Measurements from ENCODE around the gene ARHGEF6. TPM values are rescaled to one million over a fixed set of nuclear protein-coding genes. Genes with fewer than 3 reads are reported as not detected.

Gene ARHGEF6
- total RNA-seq, 4 donors from 2014 or later = 0.61 to 10.5 (median 2.9) TPM

- WGBS, 2 donors = 43 to 61% methylated on average over 2 of the region's 2 CpGs
- Histone ChIP-seq H3K27me3 (no peaks in the 10 kb centered on the region), H3K9me3 (no peaks in the 10 kb centered on the region), H3K36me3 (no peaks in the 10 kb centered on the region), H3K4me3 (no peak overlapping the region), H3K4me1 (no peaks in the 10 kb centered on the region), H3K27ac (no peak overlapping the region)
- peak in 1 of 4 donors; percentile 5 for TF ChIP-seq POLR2A (IDR thresholded peaks at IDR 0.05)
- no peak for TF ChIP-seq CTCF (IDR thresholded peaks at IDR 0.05)
- DNase-seq = no peak
- intact Hi-C loops (cut with DNase I) = no loop called here
These were observed 20.8 kb downstream of the ARHGEF6 start for GRCh38 chrX:136759968-136760367.

- DNase-seq = no peak
- TF ChIP-seq POLR2A (IDR thresholded peaks at IDR 0.05) = no peak
- no peak for TF ChIP-seq CTCF (IDR thresholded peaks at IDR 0.05)
These were observed 25.3 kb downstream of the ARHGEF6 start for GRCh38 chrX:136755411-136755810.

GRCh38 chrX:136754651-136755050, 26.1 kb downstream of the ARHGEF6 start:
- Histone ChIP-seq H3K4me1 (peaks cover 0 to 5% (median 2%) of the 10 kb centered on the region in 3 donors), H3K27ac (no peak overlapping the region), H3K36me3 (no peaks in the 10 kb centered on the region), H3K9me3 (no peaks in the 10 kb centered on the region), H3K4me3 (no peak overlapping the region), H3K27me3 (no peaks in the 10 kb centered on the region)
- no peak for DNase-seq
- TF ChIP-seq CTCF (IDR thresholded peaks at IDR 0.05) (no peak), POLR2A (IDR thresholded peaks at IDR 0.05) (no peak)
- intact Hi-C loops (cut with DNase I) = no loop called here
- 84 to 88% methylated on average over 1 to 3 of the region's 3 CpGs for WGBS, 2 donors

More at GRCh38 chrX:136755411-136755810, 25.3 kb downstream of the ARHGEF6 start:
- peaks cover 0 to 5% (median 2%) of the 10 kb centered on the region in 3 donors for H3K4me1 ChIP-seq
- intact Hi-C loops (cut with DNase I) = no loop called here
- H3K27ac ChIP-seq = no peak overlapping the region
- 64 to 100% methylated on average over 1 to 2 of the region's 2 CpGs for WGBS, 2 donors
- H3K4me3 ChIP-seq = no peak overlapping the region
- no peaks in the 10 kb centered on the region for H3K27me3 ChIP-seq
- H3K9me3 ChIP-seq = no peaks in the 10 kb centered on the region
- H3K36me3 ChIP-seq = no peaks in the 10 kb centered on the region

DNA sequence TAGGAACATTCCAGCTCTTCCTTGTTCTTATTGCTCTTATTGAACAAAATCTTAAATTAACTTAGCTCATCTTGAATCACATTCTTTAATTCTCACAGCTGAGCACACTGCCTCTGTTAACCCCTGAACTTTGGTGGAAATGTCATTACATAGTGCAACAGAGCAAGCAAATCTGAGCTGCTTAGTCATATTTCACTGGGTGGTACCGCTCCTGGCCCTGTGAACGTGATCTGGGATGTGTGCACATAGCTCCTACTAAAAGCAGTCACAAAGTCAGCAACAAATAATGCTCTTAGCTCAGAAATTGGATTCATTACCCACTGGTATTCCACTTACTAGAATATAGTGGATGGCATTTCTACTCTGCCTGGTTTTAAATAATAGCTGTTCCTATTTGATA, 27.9 kb downstream of the ARHGEF6 start:
- H3K36me3 ChIP-seq = no peaks in the 10 kb centered on the region
- no peak for DNase-seq
- H3K4me3 ChIP-seq = no peak overlapping the region
- intact Hi-C loops (cut with DNase I) = no loop called here
- TF ChIP-seq POLR2A (IDR thresholded peaks at IDR 0.05) (no peak), CTCF (IDR thresholded peaks at IDR 0.05) (no peak)
- WGBS, 2 donors = 42% methylated on average over 2 of the region's 2 CpGs; no CpG with 5 or more reads in 1 of the 2 donors
- no peak overlapping the region for H3K27ac ChIP-seq
- no peaks in the 10 kb centered on the region for H3K27me3 ChIP-seq
- no peaks in the 10 kb centered on the region for H3K9me3 ChIP-seq
- H3K4me1 ChIP-seq = peaks cover 0 to 5% (median 2%) of the 10 kb centered on the region in 3 donors

- Histone ChIP-seq H3K4me1 (peaks cover 0 to 5% (median 2%) of the 10 kb centered on the region in 3 donors), H3K36me3 (no peaks in the 10 kb centered on the region), H3K9me3 (no peaks in the 10 kb centered on the region), H3K27ac (no peak overlapping the region), H3K4me3 (no peak overlapping the region), H3K27me3 (no peaks in the 10 kb centered on the region)
- no peak for DNase-seq
- intact Hi-C loops (cut with DNase I) = no loop called here
- WGBS, 2 donors = 59% methylated on average over 4 of the region's 4 CpGs; no CpG with 5 or more reads in 1 of the 2 donors
- TF ChIP-seq POLR2A (IDR thresholded peaks at IDR 0.05) = no peak
- TF ChIP-seq CTCF (IDR thresholded peaks at IDR 0.05) = no peak
These were observed 28.4 kb downstream of the ARHGEF6 start for GRCh38 chrX:136752346-136752745.
